Fibroblast of villous mesenchyme (primary cell): ENCODE measurements around the gene ARHGDIB. TPM values are rescaled to one million over a fixed set of nuclear protein-coding genes. Genes with fewer than 3 reads are reported as not detected.

Source experiments
- DNase-seq: peaks from one replicate; pipeline ENCODE4 v3.0.0-alpha.2; 2010; ENCODE audit warnings: low read depth
- H3K4me3 ChIP-seq: 2 replicates; pipeline ENCODE4 v1.5.1; 2011; ENCODE audit warnings: low read depth, mild to moderate bottlenecking, low read length
- total RNA-seq: library from RNA; depleted of rRNA; stranded (reverse); fragments of >200 nt; gene quantifications from 2 replicates; pipeline ENCODE4 v1.2.3, GENCODE V29; 2012
- TF ChIP-seq, protein P1 (sequence below): IDR thresholded peaks from 2 replicates; pipeline ENCODE4 v1.5.1; 2012; ENCODE audit warnings: low read depth, mild to moderate bottlenecking, low read length; ENCODE audit not compliant: insufficient read depth

Gene ARHGDIB
- total RNA-seq, 1 donor, result 17.3 TPM

DNA sequence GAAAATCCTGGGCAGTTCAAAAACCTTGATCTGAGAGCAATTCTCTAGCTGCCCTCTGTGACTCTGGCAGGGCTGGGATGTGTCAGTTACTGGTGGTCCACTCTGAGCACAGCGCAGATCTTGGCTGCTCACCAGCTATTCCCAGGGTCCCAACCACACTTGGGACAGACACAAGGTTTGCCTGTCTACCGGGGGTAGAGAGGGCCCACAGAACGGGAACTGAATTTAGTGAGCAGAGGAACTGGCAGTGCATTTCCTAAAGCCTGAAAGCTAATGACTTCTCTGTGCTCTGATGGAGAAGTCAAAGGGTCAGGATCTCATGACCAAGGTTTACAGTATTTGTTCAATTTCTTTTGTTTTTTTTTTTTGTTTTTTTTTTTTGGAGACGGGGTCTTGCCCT, 14.1 kb upstream of the ARHGDIB start:
- DNase-seq, result no peak
- no peak overlapping the region for H3K4me3 ChIP-seq
- TF ChIP-seq, protein P1, sequence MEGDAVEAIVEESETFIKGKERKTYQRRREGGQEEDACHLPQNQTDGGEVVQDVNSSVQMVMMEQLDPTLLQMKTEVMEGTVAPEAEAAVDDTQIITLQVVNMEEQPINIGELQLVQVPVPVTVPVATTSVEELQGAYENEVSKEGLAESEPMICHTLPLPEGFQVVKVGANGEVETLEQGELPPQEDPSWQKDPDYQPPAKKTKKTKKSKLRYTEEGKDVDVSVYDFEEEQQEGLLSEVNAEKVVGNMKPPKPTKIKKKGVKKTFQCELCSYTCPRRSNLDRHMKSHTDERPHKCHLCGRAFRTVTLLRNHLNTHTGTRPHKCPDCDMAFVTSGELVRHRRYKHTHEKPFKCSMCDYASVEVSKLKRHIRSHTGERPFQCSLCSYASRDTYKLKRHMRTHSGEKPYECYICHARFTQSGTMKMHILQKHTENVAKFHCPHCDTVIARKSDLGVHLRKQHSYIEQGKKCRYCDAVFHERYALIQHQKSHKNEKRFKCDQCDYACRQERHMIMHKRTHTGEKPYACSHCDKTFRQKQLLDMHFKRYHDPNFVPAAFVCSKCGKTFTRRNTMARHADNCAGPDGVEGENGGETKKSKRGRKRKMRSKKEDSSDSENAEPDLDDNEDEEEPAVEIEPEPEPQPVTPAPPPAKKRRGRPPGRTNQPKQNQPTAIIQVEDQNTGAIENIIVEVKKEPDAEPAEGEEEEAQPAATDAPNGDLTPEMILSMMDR, result no peak

DNA sequence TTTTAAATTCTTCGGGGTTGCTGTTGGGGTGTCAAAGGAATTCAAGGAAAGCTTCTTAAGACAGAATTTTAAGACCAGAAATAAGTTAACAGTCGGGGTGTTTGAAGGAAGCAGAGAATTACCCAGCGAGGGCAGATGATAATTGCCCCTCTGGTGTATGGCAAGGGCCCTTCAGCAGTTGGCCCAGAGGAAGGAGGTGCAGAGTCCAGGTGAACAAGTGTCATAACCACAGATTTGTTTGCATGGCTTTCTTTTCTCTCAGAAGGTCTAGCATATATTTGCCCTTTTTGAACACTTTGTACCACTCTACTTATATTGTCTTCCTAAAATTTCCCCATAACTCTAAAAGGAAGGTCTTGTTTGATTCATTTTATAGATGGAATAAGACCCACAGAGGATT, 13.2 kb upstream of the ARHGDIB start:
- no peak for DNase-seq
- no peak overlapping the region for H3K4me3 ChIP-seq
- TF ChIP-seq, protein P1, result no peak

DNA sequence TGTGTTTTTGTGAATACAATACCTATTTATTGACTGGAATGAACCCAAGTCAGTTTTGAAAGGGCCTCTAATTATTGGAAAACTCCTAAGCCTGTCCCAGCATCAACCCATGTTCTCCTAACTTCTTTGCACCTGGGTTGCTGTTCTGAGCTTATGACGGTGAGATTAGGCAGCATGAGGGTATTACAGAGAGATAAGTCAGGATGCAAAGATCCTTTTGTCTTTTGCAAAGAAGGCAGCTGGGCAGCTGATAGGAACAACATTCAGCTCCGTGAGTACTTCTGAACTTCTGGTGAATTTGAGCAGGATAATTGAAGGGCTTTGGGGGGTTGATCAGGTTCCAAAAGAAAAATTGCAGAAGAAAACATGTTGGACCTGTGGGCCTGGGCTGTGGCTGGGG, 11.4 kb upstream of the ARHGDIB start, which contains the start of gene PDE6H:
Gene PDE6H, plus strand, starts transcription at position 227 of the 400 bp plus-strand sequence. CDS start 4,971 bp downstream, outside the sequence.
- TF ChIP-seq, protein P1, result no peak
- no peak for DNase-seq
- no peak within 1 kb of the TSS for H3K4me3 ChIP-seq

DNA sequence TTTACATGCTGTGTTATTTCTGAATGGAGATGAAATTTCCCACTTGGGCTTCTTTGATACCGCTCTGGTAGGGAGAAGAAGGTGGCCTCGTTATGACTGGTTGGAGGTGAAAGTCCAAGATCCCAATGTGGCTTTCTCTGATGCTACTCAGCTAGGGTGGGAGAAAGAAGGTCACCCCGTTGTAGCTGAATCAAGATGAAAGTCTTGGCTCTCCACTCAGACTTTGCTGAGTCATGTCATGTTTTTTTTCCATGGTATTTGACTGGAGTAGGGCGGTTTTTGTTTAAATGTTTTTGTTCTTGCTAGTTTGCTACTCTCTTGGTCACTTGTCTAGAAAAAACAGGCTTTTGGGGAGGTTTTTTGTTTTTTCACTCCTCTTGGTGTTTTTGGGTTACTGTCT, 9.1 kb upstream of the ARHGDIB start:
- peak; percentile 59 for DNase-seq
- TF ChIP-seq, protein P1, result no peak

DNA sequence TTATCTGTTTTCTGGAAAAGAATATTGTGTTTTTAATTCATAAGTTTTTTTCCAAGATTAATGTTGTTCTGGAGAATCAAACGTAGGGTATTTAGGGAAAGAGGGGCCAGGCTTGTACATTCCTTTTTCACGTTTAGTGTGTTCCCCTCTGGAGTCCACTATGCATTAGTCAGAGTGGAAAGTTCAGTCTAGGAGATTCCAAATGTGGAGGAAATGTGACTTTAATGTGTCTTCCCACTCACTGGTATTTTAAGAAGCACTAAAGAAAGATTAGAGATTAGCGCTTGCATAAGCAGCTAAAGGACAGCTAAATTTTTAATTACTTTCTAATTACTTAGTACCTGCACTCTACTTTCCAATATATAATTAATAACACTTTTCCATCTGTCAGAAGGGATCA, 7.1 kb upstream of the ARHGDIB start:
- no peak overlapping the region for H3K4me3 ChIP-seq
- TF ChIP-seq, protein P1, result no peak
- peak; percentile 17 for DNase-seq

More for the DNA sequence above, 9.1 kb upstream of the ARHGDIB start:
- H3K4me3 ChIP-seq, result no peak overlapping the region

DNA sequence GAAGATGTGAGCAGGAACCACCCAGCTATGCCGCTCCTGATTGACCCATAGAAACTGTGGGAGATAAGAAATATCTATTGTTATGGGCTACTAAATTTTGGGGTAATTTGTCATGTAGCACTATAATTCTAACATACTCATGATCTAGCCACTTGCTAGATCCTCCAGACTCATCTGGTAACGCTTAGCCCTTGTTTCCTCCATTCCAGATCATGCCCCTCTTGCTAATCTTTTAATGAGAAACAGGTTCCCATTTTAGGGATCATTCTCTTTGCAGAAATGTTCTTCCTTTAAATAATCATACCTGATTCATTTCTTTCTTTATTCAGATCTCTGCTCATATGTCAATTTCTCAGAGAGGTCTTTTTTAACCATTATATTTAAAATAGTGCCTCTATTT, 3.8 kb upstream of the ARHGDIB start:
- TF ChIP-seq, protein P1, result no peak
- no peak for DNase-seq
- H3K4me3 ChIP-seq, result no peak overlapping the region

DNA sequence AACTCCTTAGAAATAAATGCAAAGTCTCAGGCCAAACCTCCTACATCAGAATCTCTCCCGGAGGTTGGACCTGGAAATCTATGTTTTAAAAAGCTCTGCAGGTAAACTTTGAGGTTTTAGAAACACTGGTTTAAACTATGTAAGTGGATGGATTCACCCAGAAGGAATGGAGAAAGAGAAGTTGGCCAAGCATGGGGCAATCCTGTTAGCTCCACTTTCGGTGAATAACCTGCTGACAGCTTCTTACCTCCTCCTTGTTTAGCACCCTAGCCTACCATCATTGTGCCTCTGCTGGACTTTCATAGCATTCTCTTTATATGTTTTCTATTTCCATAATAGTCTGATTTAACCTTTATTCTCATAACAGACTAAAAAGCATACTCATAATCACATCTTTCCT, 3.0 kb upstream of the ARHGDIB start:
- TF ChIP-seq, protein P1, result no peak
- no peak overlapping the region for H3K4me3 ChIP-seq
- DNase-seq, result no peak
